ENCODE results near the gene FBXL17. TPM values are rescaled to one million over a fixed set of nuclear protein-coding genes. Genes with fewer than 3 reads are reported as not detected.

FBXL17 gene
- total and polyA plus RNA-seq, 2 of the 4 experiments (the other 2 are of a cell fraction), result 3.9 to 8.1 TPM

DNA sequence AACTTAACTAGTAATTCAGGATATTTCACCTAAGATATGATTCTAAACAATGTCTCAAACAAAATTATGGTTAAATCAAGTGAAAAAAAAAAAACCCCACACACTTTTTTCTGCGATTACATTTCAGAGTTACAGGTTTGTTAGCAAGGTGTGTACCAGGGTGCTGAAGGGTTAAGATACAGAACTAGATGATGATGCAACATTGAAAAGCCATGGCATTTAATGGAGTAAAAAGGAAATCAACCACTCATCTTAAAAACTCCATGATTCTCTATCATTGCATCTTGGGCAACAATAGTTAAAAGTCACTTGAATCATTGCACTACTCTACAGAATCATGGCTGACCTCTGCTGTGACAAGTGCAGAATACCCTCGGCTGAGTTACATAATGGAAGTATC lies 440.9 kb downstream of the FBXL17 start:
- no peak overlapping the region for H3K4me2 ChIP-seq (ENCODE audit: low read depth, low read length)
- no peak overlapping the region for H3K4ac ChIP-seq (ENCODE audit: low read depth, low read length)
- H2AK9ac ChIP-seq (replicated peaks; ENCODE audit: low read depth, low read length, poor library complexity), result no peak overlapping the region
- WGBS, 2 experiments (ENCODE audit: extremely low coverage in 2 of 2, insufficient read length in 1 of 2), result no CpG with 5 or more reads among the region's 2 CpGs
- in situ Hi-C loops (cut with MboI; ENCODE audit: low sequenced_read_pairs), result no loop called here
- no peak overlapping the region for H3K14ac ChIP-seq (replicated peaks; ENCODE audit: low read depth, low read length)
- H3K56ac ChIP-seq (ENCODE audit: extremely low read depth, insufficient read depth, low read length), result no peak overlapping the region
- H3K9me3 ChIP-seq (ENCODE audit: control insufficient read depth, insufficient read depth, low read length), result no peaks in the 10 kb centered on the region
- no peak overlapping the region for H4K91ac ChIP-seq (ENCODE audit: insufficient read depth, low read depth, low read length)
- no peaks in the 10 kb centered on the region for H3K36me3 ChIP-seq (ENCODE audit: control insufficient read depth, insufficient read depth, low read length)
- dilution Hi-C loops (cut with HindIII; ENCODE audit: low sequenced_read_pairs, unreplicated experiment), result no loop called here
- no peak for DNase-seq
- H3K4me3 ChIP-seq (ENCODE audit: insufficient read depth, low read depth, low read length), result no peak overlapping the region
- CTCF ChIA-PET, result no interaction called here
- ATAC-seq (ENCODE audit: low read depth), result no peak
- no peak overlapping the region for H4K8ac ChIP-seq (ENCODE audit: low read depth in 2 of 2, low read length in 2 of 2)
- H2BK20ac ChIP-seq (ENCODE audit: low read depth, low read length), result no peak overlapping the region
- H3K27me3 ChIP-seq (ENCODE audit: control insufficient read depth, insufficient read depth, low read length), result no peaks in the 10 kb centered on the region
- TF ChIP-seq SMC3 (IDR thresholded peaks at IDR 0.05; ENCODE audit: low read depth, low read length) (no peak), CEBPB (IDR thresholded peaks at IDR 0.05; ENCODE audit: low read depth, low read length) (peak; percentile 53)
- no peak overlapping the region for H2BK120ac ChIP-seq (ENCODE audit: low read depth, low read length)
- no peak overlapping the region for H2BK5ac ChIP-seq (ENCODE audit: low read depth, low read length, poor library complexity, severe bottlenecking)
- no peaks in the 10 kb centered on the region for H3K4me1 ChIP-seq (ENCODE audit: control insufficient read depth, insufficient read depth, low read length)
- no peak overlapping the region for H3K18ac ChIP-seq (ENCODE audit: low read depth, low read length)
- no peak overlapping the region for H2AK5ac ChIP-seq (ENCODE audit: low read depth, low read length)
- H4K20me1 ChIP-seq (ENCODE audit: insufficient read depth, low read length), result no peaks in the 10 kb centered on the region
- H3K23ac ChIP-seq (ENCODE audit: low read depth, low read length), result no peak overlapping the region
- H3K27ac ChIP-seq (ENCODE audit: insufficient read depth, low read length), result no peak overlapping the region
- H3K9ac ChIP-seq (ENCODE audit: low read depth, low read length), result no peak overlapping the region
- POLR2A ChIA-PET (ENCODE audit: unreplicated experiment), result no interaction called here
- no peak overlapping the region for H2AFZ ChIP-seq (replicated peaks; ENCODE audit: low read length, poor library complexity)
- no peak overlapping the region for H4K5ac ChIP-seq (ENCODE audit: low read depth, low read length)
- peaks cover 4% of the 10 kb centered on the region for H3K9me1 ChIP-seq (ENCODE audit: insufficient read depth, low read length)
- H3K79me1 ChIP-seq (ENCODE audit: low read depth in 1 of 2, low read length in 2 of 2), result no peaks in the 10 kb centered on the region
- intact Hi-C loops (cut with micrococcal nuclease), result no loop called here
- BruUV-seq (replicated peaks), result no TSS peak
- H2BK15ac ChIP-seq (ENCODE audit: low read depth, low read length), result no peak overlapping the region

Data from IMR-90 (cell line).